Measurements from ENCODE around the gene ARHGEF16. TPM values are rescaled to one million over a fixed set of nuclear protein-coding genes. Genes with fewer than 3 reads are reported as not detected.

Gene ARHGEF16
- total RNA-seq, 1 experiment from 2014 or later: 25.1 TPM

DNA sequence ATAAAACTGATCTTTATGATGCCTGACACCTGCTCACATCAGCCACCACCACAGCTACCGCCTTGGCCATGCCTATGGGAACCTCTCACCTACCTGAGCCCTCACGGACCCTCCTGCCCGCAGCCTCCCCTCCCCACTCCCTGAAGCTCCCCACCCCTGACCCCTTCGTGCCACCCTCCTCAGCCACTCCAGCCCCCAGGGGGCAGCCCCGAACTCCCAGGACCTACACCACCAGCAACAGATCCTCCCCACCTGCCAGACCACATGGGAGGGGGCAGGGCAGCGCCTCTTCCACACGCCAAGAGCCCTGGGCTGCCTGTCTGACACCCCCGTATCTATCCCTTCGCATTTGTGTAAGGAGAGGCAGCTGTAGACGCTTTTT lies 14.2 kb upstream of the ARHGEF16 start:
- CTCF ChIA-PET: no interaction called here
- H3K36me3 ChIP-seq (ENCODE audit: low read depth): no peaks in the 10 kb centered on the region

DNA sequence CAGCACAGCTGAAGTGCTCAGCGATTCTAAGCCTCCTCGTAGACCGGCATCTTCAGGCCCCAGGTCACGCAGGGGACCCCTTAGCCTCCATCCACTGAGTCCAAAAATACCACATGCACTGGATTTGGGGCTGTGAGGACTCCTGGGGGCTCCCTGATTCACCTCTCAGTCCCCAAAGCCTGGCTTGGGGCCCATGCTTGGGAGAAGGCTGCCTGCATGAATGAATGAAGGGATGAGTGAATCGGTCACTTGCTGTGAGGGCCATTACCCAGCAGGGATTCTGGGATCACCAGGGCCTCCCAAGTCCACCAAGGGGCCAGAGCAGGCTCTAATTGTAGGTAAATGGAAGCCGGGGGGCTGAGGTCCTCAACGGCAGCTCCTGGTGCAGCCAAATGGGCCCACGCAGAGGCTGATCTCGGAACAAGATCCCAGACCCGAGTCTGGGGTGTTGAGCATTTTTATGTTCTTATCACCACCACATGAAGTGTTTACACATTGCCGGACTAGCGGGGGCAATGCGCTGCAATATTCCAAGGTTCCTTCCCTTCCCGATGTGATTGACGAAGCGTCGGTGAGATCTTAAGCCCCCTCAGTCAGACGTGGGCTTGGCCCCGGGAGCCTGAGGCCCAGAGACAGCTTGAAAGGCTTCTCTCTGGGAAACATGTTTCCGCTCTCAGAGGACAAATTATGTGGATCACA lies 13.6 kb upstream of the ARHGEF16 start:
- POLR2A ChIA-PET (ENCODE audit: unreplicated experiment): no interaction called here
- no peaks in the 10 kb centered on the region for H3K9me3 ChIP-seq (ENCODE audit: insufficient read depth, low read depth)
- no peak overlapping the region for H3K4me3 ChIP-seq
- H3K79me2 ChIP-seq (ENCODE audit: low read depth): no peaks in the 10 kb centered on the region
- CTCF ChIA-PET: no interaction called here
- no peak overlapping the region for H2AFZ ChIP-seq
- H3K27ac ChIP-seq: no peak overlapping the region
- intact Hi-C loops (cut with micrococcal nuclease; ENCODE audit: unreplicated experiment): no loop called here
- H4K20me1 ChIP-seq (ENCODE audit: insufficient read depth): no peaks in the 10 kb centered on the region
- no peaks in the 10 kb centered on the region for H3K36me3 ChIP-seq (ENCODE audit: low read depth)
- no peak for DNase-seq
- no TSS peak for BruUV-seq (replicated peaks)
- H3K4me1 ChIP-seq (replicated peaks; ENCODE audit: insufficient read depth): no peaks in the 10 kb centered on the region
- H3F3A ChIP-seq (ENCODE audit: insufficient read depth, low read depth): no peaks in the 10 kb centered on the region
- no peak overlapping the region for H3K4me2 ChIP-seq
- H3K27me3 ChIP-seq (ENCODE audit: insufficient read depth, low read depth): peaks cover 85% of the 10 kb centered on the region
- no peak for TF ChIP-seq CTCF (conservative IDR thresholded peaks at IDR 0.05)
- TF ChIP-seq EZH2 (IDR thresholded peaks at IDR 0.05; ENCODE audit: low read depth): no peak
- H3K9me2 ChIP-seq (ENCODE audit: insufficient read depth): no peaks in the 10 kb centered on the region

More for the DNA sequence above, 14.2 kb upstream of the ARHGEF16 start:
- POLR2A ChIA-PET (ENCODE audit: unreplicated experiment): no interaction called here
- Histone ChIP-seq H3K4me1 (replicated peaks; ENCODE audit: insufficient read depth) (no peaks in the 10 kb centered on the region), H3K4me3 (no peak overlapping the region), H4K20me1 (ENCODE audit: insufficient read depth) (no peaks in the 10 kb centered on the region), H3K9me2 (ENCODE audit: insufficient read depth) (no peaks in the 10 kb centered on the region), H2AFZ (no peak overlapping the region), H3K27ac (no peak overlapping the region), H3K79me2 (ENCODE audit: low read depth) (no peaks in the 10 kb centered on the region), H3F3A (ENCODE audit: insufficient read depth, low read depth) (0 out of 2 replicates have a peak, but pooled peaks cover under 1% of the 10 kb centered on the region), H3K9me3 (ENCODE audit: insufficient read depth, low read depth) (no peaks in the 10 kb centered on the region), H3K27me3 (ENCODE audit: insufficient read depth, low read depth) (peaks cover 86% of the 10 kb centered on the region), H3K4me2 (no peak overlapping the region)
- TF ChIP-seq CTCF (conservative IDR thresholded peaks at IDR 0.05): no peak
- TF ChIP-seq EZH2 (IDR thresholded peaks at IDR 0.05; ENCODE audit: low read depth): no peak
- no peak for DNase-seq
- BruUV-seq (replicated peaks): no TSS peak
- intact Hi-C loops (cut with micrococcal nuclease; ENCODE audit: unreplicated experiment): no loop called here

GRCh38 chr1:3441410-3441847 lies 13.0 kb upstream of the ARHGEF16 start:
- DNase-seq: no peak
- Histone ChIP-seq H3K4me3 (no peak overlapping the region), H3K4me2 (no peak overlapping the region), H3K79me2 (ENCODE audit: low read depth) (no peaks in the 10 kb centered on the region), H3K27ac (no peak overlapping the region), H3K4me1 (replicated peaks; ENCODE audit: insufficient read depth) (no peaks in the 10 kb centered on the region), H2AFZ (no peak overlapping the region), H3K9me3 (ENCODE audit: insufficient read depth, low read depth) (peaks cover 4% of the 10 kb centered on the region; the same call in 1 of the 2 replicates), H3K27me3 (ENCODE audit: insufficient read depth, low read depth) (peaks cover 80% of the 10 kb centered on the region), H3K36me3 (ENCODE audit: low read depth) (no peaks in the 10 kb centered on the region), H3F3A (ENCODE audit: insufficient read depth, low read depth) (no peaks in the 10 kb centered on the region), H3K9me2 (ENCODE audit: insufficient read depth) (no peaks in the 10 kb centered on the region), H4K20me1 (ENCODE audit: insufficient read depth) (no peaks in the 10 kb centered on the region)
- TF ChIP-seq CTCF (conservative IDR thresholded peaks at IDR 0.05): no peak
- no peak for TF ChIP-seq EZH2 (IDR thresholded peaks at IDR 0.05; ENCODE audit: low read depth)
- BruUV-seq (replicated peaks): no TSS peak
- ChIA-PET POLR2A (ENCODE audit: unreplicated experiment) (no interaction called here), CTCF (no interaction called here)
- intact Hi-C loops (cut with micrococcal nuclease; ENCODE audit: unreplicated experiment): no loop called here

All from PC-9 (cell line).